Measurements from ENCODE around the gene SMPD2.
A peak's percentile ranks its signal among the peaks of the same experiment; 100 is the strongest.

The SMPD2 gene

GRCh38 chr6:109440331-109441068 lies at the start of gene SMPD2, which contains the start of gene PPIL6:
SMPD2 (plus strand) TSS chr6:109440724; CDS start chr6:109441122, 398 bp downstream.
PPIL6 (minus strand) TSS chr6:109440628; CDS start chr6:109440590, 38 bp downstream.
- H3K27me3 ChIP-seq (ENCODE audit: control insufficient read depth, insufficient read depth, low read length), result peaks cover 12% of the 10 kb centered on the region
- H3K36me3 ChIP-seq (ENCODE audit: control insufficient read depth, low read depth, low read length), result peaks cover 27% of the 10 kb centered on the region
- H3K27ac ChIP-seq (ENCODE audit: low read length), result no peak within 1 kb of the TSS
- peaks cover 4% of the 10 kb centered on the region for H3K4me1 ChIP-seq (ENCODE audit: control insufficient read depth, low read depth, low read length)
- peak within 1 kb of the TSS; percentile 87 for H3K4me3 ChIP-seq (ENCODE audit: low read length)
- no peaks in the 10 kb centered on the region for H3K9me3 ChIP-seq (ENCODE audit: control insufficient read depth, low read depth, low read length)
- H3K9ac ChIP-seq (ENCODE audit: low read length), result peak within 1 kb of the TSS; percentile 80

- Histone ChIP-seq H3K9me3 (ENCODE audit: control insufficient read depth, low read depth, low read length) (no peaks in the 10 kb centered on the region), H3K4me3 (ENCODE audit: low read length) (no peak overlapping the region), H3K9ac (ENCODE audit: low read length) (no peak overlapping the region), H3K27me3 (ENCODE audit: control insufficient read depth, insufficient read depth, low read length) (no peaks in the 10 kb centered on the region), H3K36me3 (ENCODE audit: control insufficient read depth, low read depth, low read length) (no peaks in the 10 kb centered on the region), H3K27ac (ENCODE audit: low read length) (no peak overlapping the region), H3K4me1 (ENCODE audit: control insufficient read depth, low read depth, low read length) (no peaks in the 10 kb centered on the region)
Measured at GRCh38 chr6:109393157-109393885, 47.2 kb upstream of the SMPD2 start.

- Histone ChIP-seq H3K4me1 (ENCODE audit: control insufficient read depth, low read depth, low read length) (no peaks in the 10 kb centered on the region), H3K9ac (ENCODE audit: low read length) (no peak overlapping the region), H3K4me3 (ENCODE audit: low read length) (no peak overlapping the region), H3K27ac (ENCODE audit: low read length) (no peak overlapping the region), H3K36me3 (ENCODE audit: control insufficient read depth, low read depth, low read length) (no peaks in the 10 kb centered on the region), H3K27me3 (ENCODE audit: control insufficient read depth, insufficient read depth, low read length) (no peaks in the 10 kb centered on the region), H3K9me3 (ENCODE audit: control insufficient read depth, low read depth, low read length) (no peaks in the 10 kb centered on the region)
Measured at GRCh38 chr6:109393886-109394281, 46.6 kb upstream of the SMPD2 start.

- Histone ChIP-seq H3K36me3 (ENCODE audit: control insufficient read depth, low read depth, low read length) (no peaks in the 10 kb centered on the region), H3K9ac (ENCODE audit: low read length) (no peak overlapping the region), H3K27me3 (ENCODE audit: control insufficient read depth, insufficient read depth, low read length) (no peaks in the 10 kb centered on the region), H3K4me3 (ENCODE audit: low read length) (no peak overlapping the region), H3K4me1 (ENCODE audit: control insufficient read depth, low read depth, low read length) (no peaks in the 10 kb centered on the region), H3K27ac (ENCODE audit: low read length) (no peak overlapping the region), H3K9me3 (ENCODE audit: control insufficient read depth, low read depth, low read length) (no peaks in the 10 kb centered on the region)
Measured at GRCh38 chr6:109396046-109396718, 44.3 kb upstream of the SMPD2 start.

GRCh38 chr6:109397020-109397419 lies 43.5 kb upstream of the SMPD2 start:
- Histone ChIP-seq H3K27ac (ENCODE audit: low read length) (no peak overlapping the region), H3K9ac (ENCODE audit: low read length) (no peak overlapping the region), H3K9me3 (ENCODE audit: control insufficient read depth, low read depth, low read length) (no peaks in the 10 kb centered on the region), H3K4me1 (ENCODE audit: control insufficient read depth, low read depth, low read length) (no peaks in the 10 kb centered on the region), H3K36me3 (ENCODE audit: control insufficient read depth, low read depth, low read length) (no peaks in the 10 kb centered on the region), H3K4me3 (ENCODE audit: low read length) (no peak overlapping the region), H3K27me3 (ENCODE audit: control insufficient read depth, insufficient read depth, low read length) (no peaks in the 10 kb centered on the region)

- Histone ChIP-seq H3K4me3 (ENCODE audit: low read length) (no peak overlapping the region), H3K27ac (ENCODE audit: low read length) (no peak overlapping the region), H3K27me3 (ENCODE audit: control insufficient read depth, insufficient read depth, low read length) (no peaks in the 10 kb centered on the region), H3K9me3 (ENCODE audit: control insufficient read depth, low read depth, low read length) (no peaks in the 10 kb centered on the region), H3K9ac (ENCODE audit: low read length) (no peak overlapping the region), H3K36me3 (ENCODE audit: control insufficient read depth, low read depth, low read length) (no peaks in the 10 kb centered on the region), H3K4me1 (ENCODE audit: control insufficient read depth, low read depth, low read length) (no peaks in the 10 kb centered on the region)
Measured at GRCh38 chr6:109406196-109406595, 34.3 kb upstream of the SMPD2 start.

- Histone ChIP-seq H3K36me3 (ENCODE audit: control insufficient read depth, low read depth, low read length) (no peaks in the 10 kb centered on the region), H3K9ac (ENCODE audit: low read length) (no peak overlapping the region), H3K4me1 (ENCODE audit: control insufficient read depth, low read depth, low read length) (no peaks in the 10 kb centered on the region), H3K27ac (ENCODE audit: low read length) (no peak overlapping the region), H3K27me3 (ENCODE audit: control insufficient read depth, insufficient read depth, low read length) (no peaks in the 10 kb centered on the region), H3K4me3 (ENCODE audit: low read length) (no peak overlapping the region), H3K9me3 (ENCODE audit: control insufficient read depth, low read depth, low read length) (no peaks in the 10 kb centered on the region)
Measured at GRCh38 chr6:109411034-109411433, 29.5 kb upstream of the SMPD2 start.

- H3K4me3 ChIP-seq (ENCODE audit: low read length), result no peak overlapping the region
- no peaks in the 10 kb centered on the region for H3K4me1 ChIP-seq (ENCODE audit: control insufficient read depth, low read depth, low read length)
- H3K9me3 ChIP-seq (ENCODE audit: control insufficient read depth, low read depth, low read length), result no peaks in the 10 kb centered on the region
- no peak overlapping the region for H3K9ac ChIP-seq (ENCODE audit: low read length)
- no peaks in the 10 kb centered on the region for H3K36me3 ChIP-seq (ENCODE audit: control insufficient read depth, low read depth, low read length)
- no peak overlapping the region for H3K27ac ChIP-seq (ENCODE audit: low read length)
- no peaks in the 10 kb centered on the region for H3K27me3 ChIP-seq (ENCODE audit: control insufficient read depth, insufficient read depth, low read length)
Measured at GRCh38 chr6:109417646-109418045, 22.9 kb upstream of the SMPD2 start.

GRCh38 chr6:109420751-109421150 lies 19.8 kb upstream of the SMPD2 start:
- H3K4me1 ChIP-seq (ENCODE audit: control insufficient read depth, low read depth, low read length), result no peaks in the 10 kb centered on the region
- H3K4me3 ChIP-seq (ENCODE audit: low read length), result no peak overlapping the region
- no peaks in the 10 kb centered on the region for H3K9me3 ChIP-seq (ENCODE audit: control insufficient read depth, low read depth, low read length)

GRCh38 chr6:109421184-109421583 lies 19.3 kb upstream of the SMPD2 start:
- H3K27me3 ChIP-seq (ENCODE audit: control insufficient read depth, insufficient read depth, low read length), result no peaks in the 10 kb centered on the region
- no peaks in the 10 kb centered on the region for H3K9me3 ChIP-seq (ENCODE audit: control insufficient read depth, low read depth, low read length)
- H3K4me3 ChIP-seq (ENCODE audit: low read length), result no peak overlapping the region
- no peaks in the 10 kb centered on the region for H3K4me1 ChIP-seq (ENCODE audit: control insufficient read depth, low read depth, low read length)
- no peak overlapping the region for H3K9ac ChIP-seq (ENCODE audit: low read length)
- H3K27ac ChIP-seq (ENCODE audit: low read length), result no peak overlapping the region
- no peaks in the 10 kb centered on the region for H3K36me3 ChIP-seq (ENCODE audit: control insufficient read depth, low read depth, low read length)

More at GRCh38 chr6:109420751-109421150, 19.8 kb upstream of the SMPD2 start:
- Histone ChIP-seq H3K27ac (ENCODE audit: low read length) (no peak overlapping the region), H3K27me3 (ENCODE audit: control insufficient read depth, insufficient read depth, low read length) (no peaks in the 10 kb centered on the region), H3K9ac (ENCODE audit: low read length) (no peak overlapping the region), H3K36me3 (ENCODE audit: control insufficient read depth, low read depth, low read length) (no peaks in the 10 kb centered on the region)

GRCh38 chr6:109424946-109425345 lies 15.6 kb upstream of the SMPD2 start:
- Histone ChIP-seq H3K9me3 (ENCODE audit: control insufficient read depth, low read depth, low read length) (no peaks in the 10 kb centered on the region), H3K27me3 (ENCODE audit: control insufficient read depth, insufficient read depth, low read length) (no peaks in the 10 kb centered on the region), H3K9ac (ENCODE audit: low read length) (no peak overlapping the region), H3K27ac (ENCODE audit: low read length) (no peak overlapping the region), H3K4me3 (ENCODE audit: low read length) (no peak overlapping the region), H3K36me3 (ENCODE audit: control insufficient read depth, low read depth, low read length) (no peaks in the 10 kb centered on the region), H3K4me1 (ENCODE audit: control insufficient read depth, low read depth, low read length) (no peaks in the 10 kb centered on the region)
